Gastrocnemius medialis (tissue), 4 donors: ENCODE measurements around the gene PRKN.

Experiments used
- CTCF ChIP-seq, 5 experiments: fragments of 450-650 bp in 3 of 5; fragments of 200-600 bp in 2 of 5; sonication (generic) in 2 of 5; IDR thresholded peaks in 4 of 5; conservative IDR thresholded peaks in 1 of 5; 1 replicate in 4 of 5; 2 replicates in 1 of 5; pipeline ENCODE4 v1.5.1; 2016 to 2019; ENCODE audit warnings: antibody characterized with exemption in 5 of 5, mild to moderate bottlenecking in 3 of 5, moderate library complexity in 3 of 5
- POLR2A ChIP-seq, 2 donors: fragments of 450-650 bp; IDR thresholded peaks; one replicate each; pipeline ENCODE4 v1.6.1; 2017; ENCODE audit warnings: antibody characterized with exemption in 2 of 2, mild to moderate bottlenecking in 2 of 2, moderate library complexity in 2 of 2

DNA sequence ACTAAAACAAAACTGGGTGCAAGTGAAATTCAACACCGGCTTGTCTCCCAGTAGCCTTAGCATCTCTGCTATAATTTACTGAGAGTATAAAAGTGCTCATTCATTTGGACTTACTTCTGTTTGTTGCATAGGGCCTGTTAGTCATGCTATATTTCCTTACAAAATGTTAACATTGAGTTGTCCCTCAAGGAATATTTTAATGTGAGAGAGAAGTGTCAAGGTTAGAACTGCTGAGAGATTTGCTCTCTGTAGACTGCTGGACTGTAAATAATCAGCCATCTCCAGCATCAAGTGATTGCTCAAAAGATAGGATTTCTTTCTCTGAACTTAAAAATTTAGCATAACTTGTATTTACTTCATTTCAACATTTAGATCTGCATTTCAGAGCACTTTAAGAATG, 1125.2 kb downstream of the PRKN start:
- TF ChIP-seq POLR2A (IDR thresholded peaks at IDR 0.05) (no peak), CTCF (IDR thresholded peaks at IDR 0.05 in 4 of 5, conservative IDR thresholded peaks at IDR 0.05 in 1 of 5) (no peak)
